ENCODE data around the gene GALNT17. TPM values are rescaled to one million over a fixed set of nuclear protein-coding genes. Genes with fewer than 3 reads are reported as not detected.

Gene GALNT17
- total RNA-seq, 4 donors from 2014 or later = 0.63 to 7.5 (median 3.1) TPM

- DNase-seq (ENCODE audit: low spot score in 2 of 2) = no peak
- no peak for TF ChIP-seq CTCF (IDR thresholded peaks at IDR 0.05)
- no peak for TF ChIP-seq POLR2A (IDR thresholded peaks at IDR 0.05)
- intact Hi-C loops (cut with DNase I; ENCODE audit: low total_unique reads) = no loop called here
- H3K4me3 ChIP-seq (ENCODE audit: low read depth, poor library complexity, severe bottlenecking) = no peak overlapping the region
- 71 to 72% methylated on average over 2 of the region's 2 CpGs for WGBS, 2 donors
These were observed 518.9 kb downstream of the GALNT17 start for GRCh38 chr7:71650653-71651337.

DNA sequence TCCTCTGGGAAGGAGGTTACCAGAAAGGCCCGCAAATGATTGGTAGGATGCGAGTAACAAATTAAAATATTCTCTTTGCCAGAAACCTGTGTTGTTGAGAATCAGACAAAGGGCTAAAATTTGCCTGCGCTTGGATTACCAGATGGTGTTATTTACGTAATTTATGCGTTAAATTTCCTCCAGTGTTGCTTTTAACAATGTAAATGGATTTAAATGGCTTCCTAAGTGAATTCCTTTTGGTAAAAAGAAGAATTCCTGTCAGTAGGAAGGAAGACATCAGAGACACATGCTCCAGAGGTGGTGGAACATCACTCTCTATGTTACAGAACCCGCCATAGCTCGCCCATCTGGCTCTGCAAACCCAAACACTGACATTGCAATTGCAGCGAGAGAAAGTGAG lies 520.6 kb downstream of the GALNT17 start:
- intact Hi-C loops (cut with DNase I; ENCODE audit: low total_unique reads) = no loop called here
- DNase-seq (ENCODE audit: low spot score in 2 of 2) = no peak
- TF ChIP-seq CTCF (IDR thresholded peaks at IDR 0.05) (no peak), POLR2A (IDR thresholded peaks at IDR 0.05) (no peak)
- 76% methylated on average over 8 of the region's 8 CpGs for WGBS, 2 donors
- H3K4me3 ChIP-seq (ENCODE audit: low read depth, poor library complexity, severe bottlenecking) = no peak overlapping the region

DNA sequence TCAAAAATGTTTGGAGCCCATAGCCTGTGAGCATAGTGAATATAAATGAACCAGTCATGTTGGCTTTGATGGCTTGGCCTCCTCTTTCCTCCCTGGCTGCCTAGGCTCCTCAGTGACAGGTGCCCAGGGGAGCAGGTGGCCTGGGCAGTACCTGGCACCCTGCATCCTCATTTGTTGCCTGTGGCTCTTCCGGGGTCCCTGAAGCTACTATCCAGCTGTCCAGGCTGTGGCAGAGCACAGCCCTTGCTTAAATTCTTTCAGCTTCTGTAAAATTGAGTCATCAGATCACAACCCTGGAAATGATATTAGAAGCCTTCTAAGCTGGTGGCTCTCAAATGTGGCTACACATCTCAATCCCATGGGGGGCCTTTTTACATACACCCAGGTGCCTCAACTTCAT lies 525.4 kb downstream of the GALNT17 start:
- no peak overlapping the region for H3K4me3 ChIP-seq (ENCODE audit: low read depth, poor library complexity, severe bottlenecking)
- intact Hi-C loops (cut with DNase I; ENCODE audit: low total_unique reads) = no loop called here
- TF ChIP-seq POLR2A (IDR thresholded peaks at IDR 0.05) = no peak
- no peak for TF ChIP-seq CTCF (IDR thresholded peaks at IDR 0.05)
- DNase-seq (ENCODE audit: low spot score in 2 of 2) = no peak
- 92 to 94% methylated on average over 1 of the region's 1 CpG for WGBS, 2 donors

DNA sequence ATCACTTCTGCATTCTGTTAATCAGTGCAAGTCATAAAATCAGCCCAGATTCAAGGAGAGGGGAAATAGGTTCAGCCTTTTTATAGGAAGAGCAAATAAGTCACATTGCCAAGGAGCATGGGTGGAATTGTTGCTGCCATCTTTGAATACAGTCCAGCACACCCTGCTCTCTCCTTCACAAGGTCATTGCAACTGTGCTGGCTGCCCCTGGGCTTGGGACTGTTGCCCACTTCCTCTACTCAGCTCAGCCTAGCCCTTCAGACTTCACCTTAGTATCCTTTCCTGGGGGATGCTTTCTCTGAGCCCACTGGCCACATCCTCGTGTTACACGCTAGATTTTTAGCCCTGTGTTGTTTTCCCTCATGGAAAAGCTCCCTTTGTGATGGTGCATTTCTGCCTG lies 527.7 kb downstream of the GALNT17 start:
- intact Hi-C loops (cut with DNase I; ENCODE audit: low total_unique reads) = no loop called here
- WGBS, 2 donors = 97 to 99% methylated on average over 2 of the region's 2 CpGs
- no peak for TF ChIP-seq POLR2A (IDR thresholded peaks at IDR 0.05)
- TF ChIP-seq CTCF (IDR thresholded peaks at IDR 0.05) = no peak

DNA sequence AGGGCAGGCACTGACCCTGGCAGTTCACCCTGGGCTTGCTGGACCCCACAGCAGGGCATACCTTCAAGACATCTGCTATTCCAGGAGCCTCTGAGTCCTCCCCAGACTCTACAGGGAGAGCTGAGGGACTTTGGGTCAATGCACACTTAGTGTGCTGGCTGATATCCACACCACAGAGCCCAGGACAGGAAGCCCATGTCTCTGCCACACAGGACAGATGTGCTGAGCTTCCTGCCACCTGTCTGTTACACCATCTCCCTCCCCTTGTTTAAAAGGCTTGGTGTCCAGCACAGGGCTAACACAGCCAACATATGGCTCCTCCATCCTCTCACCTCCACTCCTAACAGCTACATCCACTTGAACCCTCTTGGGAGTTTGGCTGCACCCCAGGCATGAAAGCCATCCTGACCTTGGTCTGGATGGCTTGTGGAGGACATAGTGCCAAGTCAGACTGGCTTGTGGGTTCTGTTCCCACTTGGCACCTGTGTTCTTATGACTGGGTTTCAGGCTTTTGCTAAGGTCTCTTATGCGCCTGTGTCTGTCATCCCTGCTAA lies 529.8 kb downstream of the GALNT17 start:
- intact Hi-C loops (cut with DNase I; ENCODE audit: low total_unique reads) = no loop called here
- 95 to 100% methylated on average over 1 of the region's 1 CpG for WGBS, 2 donors
- TF ChIP-seq CTCF (IDR thresholded peaks at IDR 0.05) = no peak
- no peak for TF ChIP-seq POLR2A (IDR thresholded peaks at IDR 0.05)

More for the DNA sequence above, 527.7 kb downstream of the GALNT17 start:
- H3K4me3 ChIP-seq (ENCODE audit: low read depth, poor library complexity, severe bottlenecking) = no peak overlapping the region
- DNase-seq (ENCODE audit: low spot score in 2 of 2) = no peak

GRCh38 chr7:71665716-71666115 lies 533.8 kb downstream of the GALNT17 start:
- intact Hi-C loops (cut with DNase I; ENCODE audit: low total_unique reads) = no loop called here
- TF ChIP-seq CTCF (IDR thresholded peaks at IDR 0.05) (no peak), POLR2A (IDR thresholded peaks at IDR 0.05) (no peak)
- no peak for DNase-seq (ENCODE audit: low spot score in 2 of 2)
- WGBS, 2 donors = 88 to 94% methylated on average over 3 of the region's 3 CpGs
- no peak overlapping the region for H3K4me3 ChIP-seq (ENCODE audit: low read depth, poor library complexity, severe bottlenecking)

More for the DNA sequence above, 529.8 kb downstream of the GALNT17 start:
- no peak overlapping the region for H3K4me3 ChIP-seq (ENCODE audit: low read depth, poor library complexity, severe bottlenecking)
- DNase-seq (ENCODE audit: low spot score in 2 of 2) = no peak
